Posterior cingulate gyrus (tissue), 11 donors: ENCODE data around the gene ZNF391.
A peak's percentile ranks its signal among the peaks of the same experiment; 100 is the strongest.
"Not testable (repeated sequence)": the region's sequence is repeated elsewhere in the genome, so short reads cannot be mapped to it uniquely, and the experiment has no call there.

Experiments
- DNase-seq, 10 donors: peaks; one replicate each; pipeline versions ENCODE4 v3.0.0 to v3.0.0-alpha.2; 2020 to 2021; ENCODE audit warnings: mixed read lengths in 3 of 10
- intact Hi-C: fragments of 100-400 bp; cut with DNase I; formaldehyde crosslinking; loops from one replicate; pipeline ENCODE4 v1.15.1; 2023

Gene ZNF391

DNA sequence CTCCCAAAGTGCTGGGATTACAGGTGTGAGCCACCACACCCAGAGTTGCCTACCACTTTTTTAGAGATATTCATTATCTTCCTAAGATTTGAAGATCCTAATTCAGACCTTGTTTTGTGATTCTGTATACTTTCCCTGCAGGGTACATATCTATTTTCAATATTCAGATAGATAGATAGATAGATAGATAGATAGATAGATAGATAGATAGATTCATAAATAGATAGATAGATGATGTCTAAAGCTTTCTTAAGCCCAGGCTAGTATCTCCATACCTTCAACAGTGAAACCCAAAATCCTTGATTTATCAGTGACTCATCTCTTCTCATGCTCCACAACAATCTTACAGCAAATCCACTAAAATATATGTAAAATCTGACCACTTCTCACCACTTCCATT is 30.8 kb downstream of the ZNF391 start:
- no peak for DNase-seq
- intact Hi-C loops: no loop called here

DNA sequence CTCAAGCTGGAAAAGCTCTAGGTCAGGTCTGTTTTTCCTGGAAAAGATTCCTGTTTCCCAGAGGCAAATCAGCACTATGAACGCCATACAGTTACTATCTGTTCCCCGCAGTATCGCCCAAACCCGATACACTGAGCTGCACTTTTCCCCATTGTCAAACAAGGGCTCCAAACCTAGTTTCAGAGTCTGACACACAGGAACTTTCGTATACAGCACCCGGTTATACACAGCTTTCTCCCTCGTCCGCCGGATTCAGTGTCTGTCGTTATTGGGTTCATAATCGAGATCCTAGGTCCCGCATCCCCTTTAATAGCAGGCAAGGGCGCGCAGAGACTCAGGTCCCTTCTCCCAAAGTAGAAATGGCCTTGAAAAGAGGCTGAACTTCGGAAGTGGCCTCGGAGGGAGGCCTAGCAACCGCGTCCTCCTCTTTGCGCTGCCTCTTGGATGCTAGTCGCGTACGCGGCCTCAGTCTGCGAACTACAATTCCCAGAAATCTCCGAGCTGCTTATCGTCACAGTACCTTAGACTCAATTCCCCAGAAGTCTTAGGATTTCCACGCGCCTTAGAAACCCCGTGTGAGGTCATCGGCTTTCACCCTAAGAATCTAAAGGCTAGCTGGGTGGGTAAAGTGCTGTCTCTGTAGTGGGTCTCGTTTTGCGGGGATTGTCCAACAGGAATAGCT is 34.2 kb downstream of the ZNF391 start:
- intact Hi-C loops: no loop called here
- DNase-seq: peak in 3 of 10 donors; percentile 37 to 83 (median 55)

DNA sequence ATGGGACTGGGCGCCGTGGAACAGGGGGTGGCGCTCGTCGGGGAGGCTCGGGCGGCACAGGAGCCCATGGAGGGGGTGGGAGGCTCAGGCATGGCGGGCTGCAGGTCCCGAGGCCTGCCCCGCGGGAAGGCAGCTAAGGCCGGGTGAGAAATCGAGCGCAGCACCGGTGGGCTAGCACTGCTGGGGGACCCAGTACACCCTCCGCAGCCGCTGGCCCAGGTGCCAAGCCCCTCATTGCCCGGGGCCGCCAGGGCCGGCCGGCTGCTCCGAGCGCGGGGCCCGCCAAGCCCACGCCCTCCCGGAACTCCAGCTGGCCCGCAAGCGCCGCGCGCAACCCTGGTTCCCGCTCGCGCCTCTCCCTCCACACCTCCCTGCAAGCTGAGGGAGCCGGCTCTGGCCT is 36.3 kb downstream of the ZNF391 start:
- DNase-seq: peak in 2 of 10 donors; percentile 62 to 80

DNA sequence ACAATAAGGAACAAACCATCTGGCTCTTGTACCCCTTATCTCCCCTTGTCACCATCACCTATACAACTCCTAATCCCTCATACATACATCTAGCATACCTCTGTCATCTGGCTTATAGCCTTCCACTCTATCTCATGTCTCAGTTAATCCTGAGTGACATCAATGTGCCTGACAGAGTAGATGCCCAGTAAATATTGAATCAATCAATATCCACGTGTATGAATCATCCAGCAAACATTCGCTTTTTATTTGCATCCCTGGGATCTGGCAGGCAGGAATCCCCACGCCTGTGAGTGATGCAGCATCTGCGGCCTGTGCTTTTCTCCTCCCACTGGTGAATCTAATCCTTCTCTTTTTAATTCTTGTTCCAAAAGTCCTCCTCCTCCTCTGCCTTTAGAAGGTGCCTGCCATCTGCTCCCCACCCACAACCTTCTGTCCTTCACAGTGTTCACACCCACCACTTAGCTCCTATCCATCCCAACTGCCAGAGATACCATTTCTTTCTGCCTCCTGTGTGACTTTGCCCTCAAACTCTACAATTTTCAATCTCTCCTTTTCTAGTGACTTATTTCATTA is 37.6 kb downstream of the ZNF391 start:
- DNase-seq: peak in 9 of 10 donors; percentile 38 to 94 (median 69)
- intact Hi-C loops: no loop called here

More for the DNA sequence above, 36.3 kb downstream of the ZNF391 start:
- intact Hi-C loops: not testable (repeated sequence)

DNA sequence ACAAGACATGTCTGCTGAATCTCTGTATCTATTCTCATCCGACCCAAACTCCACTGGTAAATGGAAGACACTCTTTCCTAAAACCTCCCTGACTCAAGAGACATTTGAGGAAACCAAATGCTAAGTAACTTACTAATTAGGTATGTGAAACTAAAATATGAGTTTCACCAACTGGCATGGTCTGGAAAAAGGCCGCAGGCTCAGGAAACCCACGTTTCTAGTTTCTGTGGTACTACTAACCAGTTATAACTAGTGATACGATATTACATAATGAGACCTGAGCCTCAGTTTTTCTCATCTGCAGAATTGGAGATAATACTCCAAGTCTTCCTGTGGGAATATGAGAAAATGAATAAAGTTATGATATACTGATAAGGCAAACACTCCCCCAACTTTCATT is 39.9 kb downstream of the ZNF391 start:
- DNase-seq: no peak
- intact Hi-C loops: no loop called here

DNA sequence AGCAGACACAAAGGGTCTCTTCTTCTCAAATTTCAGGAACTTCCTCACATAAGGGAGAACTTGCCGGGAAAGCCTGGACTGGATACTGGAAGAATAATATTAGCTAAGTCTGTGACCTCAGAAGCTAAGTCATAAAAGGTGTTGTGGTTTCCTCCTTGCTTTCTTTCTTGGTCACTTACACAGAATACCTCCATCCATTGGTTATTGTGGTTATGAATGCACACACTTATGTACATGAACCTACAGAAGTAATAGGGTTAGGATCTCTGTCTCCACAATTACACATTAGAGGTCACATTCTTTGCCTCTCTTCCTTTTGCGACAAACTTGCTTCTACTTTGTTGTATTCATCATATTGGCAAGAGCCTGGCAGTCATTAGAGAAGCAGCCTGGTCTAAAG is 40.4 kb downstream of the ZNF391 start:
- intact Hi-C loops: no loop called here
- no peak for DNase-seq

DNA sequence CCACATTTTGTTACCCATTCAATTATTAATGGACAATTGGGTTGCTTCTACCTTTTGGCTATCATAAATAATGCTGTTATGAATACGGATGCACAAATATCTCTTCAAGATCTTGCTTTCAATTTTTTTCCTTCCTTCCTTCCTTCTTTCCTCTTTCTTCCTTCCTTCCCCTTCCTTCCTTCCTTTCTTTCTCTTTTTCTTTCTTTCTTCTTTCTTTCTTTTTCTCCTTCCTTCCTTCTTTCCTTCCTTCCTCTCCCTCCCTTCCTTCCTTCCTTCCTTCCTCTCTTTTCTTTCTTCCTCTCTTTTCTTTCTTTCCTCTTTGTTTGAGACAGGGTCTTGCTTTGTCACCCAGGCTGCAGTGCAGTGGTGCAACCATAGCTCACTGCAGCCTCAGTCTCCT is 45.2 kb downstream of the ZNF391 start:
- intact Hi-C loops: no loop called here
- DNase-seq: no peak

DNA sequence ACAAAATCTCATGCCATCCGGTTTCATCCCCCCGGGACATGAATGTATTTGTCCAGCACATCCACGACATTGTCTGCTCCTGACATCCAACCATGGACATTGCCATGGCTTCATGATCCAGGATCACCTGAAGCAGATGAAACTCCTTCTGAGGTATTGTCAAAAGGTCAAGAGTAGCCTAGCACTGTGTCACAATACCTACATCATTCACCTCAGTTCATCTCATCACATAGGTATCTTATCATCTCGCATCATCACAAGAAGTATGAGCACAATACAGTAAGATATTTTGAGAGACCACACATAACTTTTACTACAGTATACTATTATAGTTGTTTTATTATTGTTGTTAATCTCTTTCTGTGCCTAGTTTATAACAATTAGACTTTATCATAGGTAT is 50.8 kb downstream of the ZNF391 start:
- intact Hi-C loops: no loop called here

DNA sequence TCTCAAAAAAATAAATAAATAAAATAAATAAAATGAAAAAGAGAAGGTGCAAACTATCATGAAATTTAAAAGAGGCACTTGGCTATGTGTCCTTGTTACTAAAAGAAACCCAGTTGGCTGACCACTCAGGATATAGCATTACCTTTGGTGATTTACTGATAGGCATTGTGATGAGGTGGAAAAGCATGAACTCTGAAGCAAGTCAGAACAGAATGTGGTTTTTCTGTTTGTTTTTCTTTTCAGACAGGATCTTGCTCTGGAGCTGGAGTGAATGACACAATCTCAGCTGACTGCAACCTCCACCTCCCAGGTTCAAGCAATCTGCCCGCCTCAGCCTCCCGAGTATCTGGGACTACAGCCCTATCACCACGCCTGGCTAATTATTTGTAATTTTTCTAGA is 52.4 kb downstream of the ZNF391 start:
- DNase-seq: no peak
- intact Hi-C loops: no loop called here

More for the DNA sequence above, 50.8 kb downstream of the ZNF391 start:
- DNase-seq: no peak

DNA sequence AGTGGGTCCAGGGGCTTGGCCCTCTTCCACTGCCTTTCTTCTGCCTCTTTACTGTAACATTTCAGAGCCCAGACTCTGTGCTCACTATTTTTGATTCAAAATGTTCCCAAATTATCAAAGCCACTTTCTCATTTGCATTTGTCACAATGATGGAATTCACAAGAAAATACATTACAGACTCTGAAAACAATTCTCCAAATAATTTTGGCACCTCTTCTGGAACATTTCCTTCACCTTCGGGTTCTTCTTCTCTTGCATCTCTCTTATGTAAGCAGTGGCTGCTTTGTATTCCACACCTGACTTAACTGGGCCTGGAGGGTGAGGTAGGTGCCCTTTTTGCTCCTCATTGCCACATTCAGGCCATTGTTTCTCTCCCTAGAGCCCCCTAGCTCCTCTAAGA is 54.4 kb downstream of the ZNF391 start:
- intact Hi-C loops: no loop called here

DNA sequence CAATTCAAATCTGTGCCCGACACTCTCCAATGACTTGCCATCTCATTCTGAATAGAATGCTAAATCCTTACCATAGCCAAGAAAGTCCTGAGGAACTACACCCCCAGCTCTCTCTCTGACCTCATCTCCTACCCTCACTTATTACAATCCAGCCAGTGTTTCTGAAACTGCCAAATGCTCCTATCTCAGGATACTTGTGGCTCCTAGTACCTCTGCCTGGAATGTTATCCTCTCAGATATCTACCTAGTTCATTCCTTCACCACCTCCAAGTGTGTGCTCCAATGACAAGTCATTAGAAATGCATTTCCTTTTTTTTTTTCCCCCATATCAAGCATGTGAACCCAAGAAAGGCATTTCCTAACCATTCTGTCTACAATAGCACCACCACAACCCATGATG is 59.9 kb downstream of the ZNF391 start:
- no peak for DNase-seq
- intact Hi-C loops: no loop called here

More for the DNA sequence above, 54.4 kb downstream of the ZNF391 start:
- DNase-seq: peak in 2 of 10 donors; percentile 12 to 14

DNA sequence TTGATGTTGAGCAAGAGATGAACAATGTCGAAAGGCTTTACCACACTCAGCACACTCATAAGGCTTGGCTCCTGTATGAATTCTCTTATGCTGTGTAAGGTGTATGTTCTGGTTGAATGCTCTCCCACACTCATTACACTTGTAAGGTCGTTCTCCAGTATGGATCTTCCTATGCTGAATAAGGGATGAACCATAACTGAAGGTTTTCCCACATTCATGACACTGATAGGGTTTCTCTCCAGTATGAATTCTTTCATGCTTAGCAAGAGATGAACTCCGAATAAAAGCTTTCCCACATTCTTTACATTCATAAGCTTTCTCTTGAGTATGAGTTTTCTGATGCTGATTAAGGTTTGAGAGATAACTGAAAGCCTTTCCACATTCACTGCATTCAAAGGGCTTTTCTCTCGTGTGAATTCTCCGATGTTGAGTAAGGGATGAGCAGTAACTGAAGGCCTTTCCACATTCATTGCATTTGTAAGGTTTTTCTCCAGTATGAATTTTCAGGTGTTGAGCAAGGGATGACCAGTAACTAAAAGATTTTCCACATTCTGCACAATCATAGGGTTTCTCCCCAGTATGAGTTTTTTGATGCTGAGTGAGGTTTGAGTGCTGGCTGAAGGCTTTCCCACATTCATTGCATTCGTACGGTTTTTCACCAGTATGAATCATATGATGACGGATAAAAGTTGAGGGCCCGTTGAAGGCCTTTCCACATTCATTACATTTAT is 63.3 kb downstream of the ZNF391 start:
- intact Hi-C loops: no loop called here

DNA sequence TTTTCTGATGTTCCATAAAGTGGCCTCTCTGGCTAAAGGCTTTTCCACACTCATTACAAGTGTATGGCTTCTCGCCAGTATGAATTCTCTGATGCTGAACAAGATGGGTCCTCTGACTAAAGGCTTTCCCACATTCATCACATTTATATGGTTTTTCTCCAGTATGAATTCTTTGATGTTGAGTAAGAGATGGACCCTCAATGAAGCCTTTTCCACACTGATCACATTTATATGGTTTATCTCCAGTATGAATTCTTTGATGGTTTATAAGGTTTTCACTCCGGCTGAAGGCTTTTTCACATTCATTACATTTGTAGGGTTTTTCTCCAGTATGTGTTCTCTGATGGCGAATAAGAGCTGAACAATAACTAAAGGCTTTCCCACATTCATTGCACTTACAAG is 63.9 kb downstream of the ZNF391 start:
- intact Hi-C loops: no loop called here
- DNase-seq: no peak

More for the DNA sequence above, 63.3 kb downstream of the ZNF391 start:
- no peak for DNase-seq
